SU-DHL-6 (cell line): ENCODE measurements around the gene MOB3B.

Experiments
- EZH2phosphoT487 ChIP-seq: fragments of 200-600 bp; sonication (generic), shearing (Covaris generic); conservative IDR thresholded peaks from 2 replicates; pipeline ENCODE4 v1.6.1; 2018; ENCODE audit warnings: mild to moderate bottlenecking, antibody characterized with exemption, low read length, moderate library complexity, mixed read lengths
- TF ChIP-seq, protein P1 (sequence below): fragments of 200-600 bp; sonication (generic); IDR thresholded peaks from one replicate; pipeline ENCODE4 v1.5.1; 2017; ENCODE audit warnings: antibody characterized with exemption, mild to moderate bottlenecking, low read length, moderate library complexity; ENCODE audit not compliant: insufficient read depth, poor library complexity, severe bottlenecking

DNA sequence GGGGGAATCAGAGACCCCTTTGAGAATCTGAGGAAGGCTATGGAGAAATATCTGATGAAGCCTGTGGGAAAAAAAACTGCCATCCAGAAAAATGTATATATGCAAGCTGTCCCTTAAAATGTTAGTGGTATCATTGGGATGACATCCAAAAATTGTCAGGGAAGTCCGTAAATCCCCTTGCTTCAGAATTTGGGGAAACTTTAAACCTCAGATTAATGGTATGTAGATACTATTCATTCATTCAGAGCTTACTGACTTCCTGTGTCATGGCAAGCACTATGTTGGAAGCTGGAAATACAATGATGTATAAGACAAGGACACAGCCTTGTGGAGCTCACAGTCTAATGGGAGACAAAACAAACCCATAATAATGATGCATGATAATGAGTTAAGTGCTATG lies 10.9 kb upstream of the MOB3B start:
- TF ChIP-seq, protein P1, sequence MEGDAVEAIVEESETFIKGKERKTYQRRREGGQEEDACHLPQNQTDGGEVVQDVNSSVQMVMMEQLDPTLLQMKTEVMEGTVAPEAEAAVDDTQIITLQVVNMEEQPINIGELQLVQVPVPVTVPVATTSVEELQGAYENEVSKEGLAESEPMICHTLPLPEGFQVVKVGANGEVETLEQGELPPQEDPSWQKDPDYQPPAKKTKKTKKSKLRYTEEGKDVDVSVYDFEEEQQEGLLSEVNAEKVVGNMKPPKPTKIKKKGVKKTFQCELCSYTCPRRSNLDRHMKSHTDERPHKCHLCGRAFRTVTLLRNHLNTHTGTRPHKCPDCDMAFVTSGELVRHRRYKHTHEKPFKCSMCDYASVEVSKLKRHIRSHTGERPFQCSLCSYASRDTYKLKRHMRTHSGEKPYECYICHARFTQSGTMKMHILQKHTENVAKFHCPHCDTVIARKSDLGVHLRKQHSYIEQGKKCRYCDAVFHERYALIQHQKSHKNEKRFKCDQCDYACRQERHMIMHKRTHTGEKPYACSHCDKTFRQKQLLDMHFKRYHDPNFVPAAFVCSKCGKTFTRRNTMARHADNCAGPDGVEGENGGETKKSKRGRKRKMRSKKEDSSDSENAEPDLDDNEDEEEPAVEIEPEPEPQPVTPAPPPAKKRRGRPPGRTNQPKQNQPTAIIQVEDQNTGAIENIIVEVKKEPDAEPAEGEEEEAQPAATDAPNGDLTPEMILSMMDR, result no peak
- TF ChIP-seq EZH2phosphoT487, result no peak
